Measurements from ENCODE around the gene DNM3. TPM values are rescaled to one million over a fixed set of nuclear protein-coding genes. Genes with fewer than 3 reads are reported as not detected.
"Not testable (repeated sequence)": the region's sequence is repeated elsewhere in the genome, so short reads cannot be mapped to it uniquely, and the experiment has no call there.

Gene DNM3
- total RNA-seq, 8 experiments from 2014 or later, result 6.1 to 29.1 (median 13.5) TPM

GRCh38 chr1:172041742-172042141 is 200.4 kb downstream of the DNM3 start:
- H3K4me3 ChIP-seq, result no peak overlapping the region
- H3K27ac ChIP-seq, result no peak overlapping the region
- WGBS, 10 experiments, result 58 to 100% (median 87%) methylated on average over 2 of the region's 2 CpGs
- in situ Hi-C loops (cut with MboI; ENCODE audit: low pct_unique_long_range_greater_than_20kb in 2 of 9, low sequenced_read_pairs in 9 of 9, unreplicated experiment in 9 of 9), result loop anchor here in 1 of 9 experiments (25.0 kb wide), 1 partner anchor 371 kb away; the partner anchor contains the start of gene C1orf105
- H3K4me1 ChIP-seq (replicated peaks in 1 of 2), result no peaks in the 10 kb centered on the region
- ATAC-seq (replicated peaks in 6 of 8), result peak in 3 of 8 experiments; percentile 27 to 69 (median 50)

GRCh38 chr1:172043900-172044299 is 202.6 kb downstream of the DNM3 start:
- Histone ChIP-seq H3K4me3 (no peak overlapping the region), H3K4me1 (replicated peaks in 1 of 2) (no peaks in the 10 kb centered on the region), H3K27ac (no peak overlapping the region)
- peak in 3 of 8 experiments; percentile 47 to 78 (median 60) for ATAC-seq (replicated peaks in 6 of 8)
- in situ Hi-C loops (cut with MboI; ENCODE audit: low pct_unique_long_range_greater_than_20kb in 2 of 9, low sequenced_read_pairs in 9 of 9, unreplicated experiment in 9 of 9), result loop anchor here in 1 of 9 experiments (25.0 kb wide), 1 partner anchor 368 kb away; the partner anchor contains the start of gene C1orf105

- H3K4me3 ChIP-seq, result no peak overlapping the region
- ATAC-seq (replicated peaks in 6 of 8), result no peak
- H3K27ac ChIP-seq, result no peak overlapping the region
- in situ Hi-C loops (cut with MboI; ENCODE audit: low pct_unique_long_range_greater_than_20kb in 2 of 9, low sequenced_read_pairs in 9 of 9, unreplicated experiment in 9 of 9), result no loop called here
- WGBS, 10 experiments, result 57 to 100% (median 71%) methylated on average over 1 to 2 of the region's 2 CpGs; no CpG with 5 or more reads in 1 of the 10 experiments
- no peaks in the 10 kb centered on the region for H3K4me1 ChIP-seq (replicated peaks in 1 of 2)
These were observed 210.6 kb downstream of the DNM3 start for GRCh38 chr1:172051898-172052297.

- in situ Hi-C loops (cut with MboI; ENCODE audit: low pct_unique_long_range_greater_than_20kb in 2 of 9, low sequenced_read_pairs in 9 of 9, unreplicated experiment in 9 of 9), result no loop called here
- H3K27ac ChIP-seq, result no peak overlapping the region
- WGBS, 10 experiments, result 14 to 100% (median 84%) methylated on average over 1 of the region's 1 CpG; no CpG with 5 or more reads in 2 of the 10 experiments
- ATAC-seq (replicated peaks in 6 of 8), result peak in 1 of 8 experiments; percentile 32
- H3K4me1 ChIP-seq (replicated peaks in 1 of 2), result no peaks in the 10 kb centered on the region
- no peak overlapping the region for H3K4me3 ChIP-seq
These were observed 212.9 kb downstream of the DNM3 start for GRCh38 chr1:172054172-172054571.

GRCh38 chr1:172055816-172056419 is 214.6 kb downstream of the DNM3 start:
- H3K4me3 ChIP-seq; in situ Hi-C loops (cut with MboI; ENCODE audit: low pct_unique_long_range_greater_than_20kb in 2 of 9, low sequenced_read_pairs in 9 of 9, unreplicated experiment in 9 of 9); H3K27ac ChIP-seq; ATAC-seq (replicated peaks in 6 of 8); H3K4me1 ChIP-seq (replicated peaks in 1 of 2): not testable (repeated sequence)
- 80 to 100% (median 93%) methylated on average over 1 to 11 of the region's 23 CpGs; no CpG with 5 or more reads in 5 of the 10 experiments for WGBS, 10 experiments

- no peak overlapping the region for H3K27ac ChIP-seq
- ATAC-seq (replicated peaks in 6 of 8), result no peak
- WGBS, 10 experiments, result 68 to 100% (median 90%) methylated on average over 1 to 3 of the region's 3 CpGs; no CpG with 5 or more reads in 1 of the 10 experiments
- H3K4me3 ChIP-seq, result no peak overlapping the region
- in situ Hi-C loops (cut with MboI; ENCODE audit: low pct_unique_long_range_greater_than_20kb in 2 of 9, low sequenced_read_pairs in 9 of 9, unreplicated experiment in 9 of 9), result no loop called here
- peaks cover 0 to 6% of the 10 kb centered on the region in 2 donors for H3K4me1 ChIP-seq (replicated peaks in 1 of 2)
These were observed 227.0 kb downstream of the DNM3 start for GRCh38 chr1:172068334-172068733.

- Histone ChIP-seq H3K4me3 (no peak overlapping the region), H3K27ac (no peak overlapping the region), H3K4me1 (replicated peaks in 1 of 2) (peaks cover 0 to 6% of the 10 kb centered on the region in 2 donors)
- ATAC-seq (replicated peaks in 6 of 8), result peak in 1 of 8 experiments; percentile 70
- in situ Hi-C loops (cut with MboI; ENCODE audit: low pct_unique_long_range_greater_than_20kb in 2 of 9, low sequenced_read_pairs in 9 of 9, unreplicated experiment in 9 of 9), result no loop called here
These were observed 227.8 kb downstream of the DNM3 start for GRCh38 chr1:172069051-172069450.

GRCh38 chr1:172069534-172069933 is 228.2 kb downstream of the DNM3 start:
- 28 to 93% (median 75%) methylated on average over 1 to 3 of the region's 3 CpGs; no CpG with 5 or more reads in 1 of the 10 experiments for WGBS, 10 experiments
- in situ Hi-C loops (cut with MboI; ENCODE audit: low pct_unique_long_range_greater_than_20kb in 2 of 9, low sequenced_read_pairs in 9 of 9, unreplicated experiment in 9 of 9), result no loop called here
- peak in 3 of 8 experiments; percentile 25 to 45 (median 39) for ATAC-seq (replicated peaks in 6 of 8)
- Histone ChIP-seq H3K27ac (no peak overlapping the region), H3K4me1 (replicated peaks in 1 of 2) (peaks cover 0 to 6% of the 10 kb centered on the region in 2 donors), H3K4me3 (no peak overlapping the region)

- no peak overlapping the region for H3K27ac ChIP-seq
- ATAC-seq (replicated peaks in 6 of 8), result no peak
- peaks cover 0 to 3% of the 10 kb centered on the region in 2 donors for H3K4me1 ChIP-seq (replicated peaks in 1 of 2)
- in situ Hi-C loops (cut with MboI; ENCODE audit: low pct_unique_long_range_greater_than_20kb in 2 of 9, low sequenced_read_pairs in 9 of 9, unreplicated experiment in 9 of 9), result no loop called here
- no peak overlapping the region for H3K4me3 ChIP-seq
These were observed 228.8 kb downstream of the DNM3 start for GRCh38 chr1:172070055-172070454.

GRCh38 chr1:172071746-172072145 is 230.4 kb downstream of the DNM3 start:
- no peak overlapping the region for H3K27ac ChIP-seq
- H3K4me1 ChIP-seq (replicated peaks in 1 of 2), result peaks cover 0 to 2% of the 10 kb centered on the region in 2 donors
- no peak for ATAC-seq (replicated peaks in 6 of 8)
- H3K4me3 ChIP-seq, result no peak overlapping the region
- in situ Hi-C loops (cut with MboI; ENCODE audit: low pct_unique_long_range_greater_than_20kb in 2 of 9, low sequenced_read_pairs in 9 of 9, unreplicated experiment in 9 of 9), result no loop called here
- WGBS, 10 experiments, result 43 to 92% (median 78%) methylated on average over 1 to 2 of the region's 2 CpGs

GRCh38 chr1:172079859-172080258 is 238.6 kb downstream of the DNM3 start:
- H3K4me3 ChIP-seq; H3K27ac ChIP-seq; H3K4me1 ChIP-seq (replicated peaks in 1 of 2); in situ Hi-C loops (cut with MboI; ENCODE audit: low pct_unique_long_range_greater_than_20kb in 2 of 9, low sequenced_read_pairs in 9 of 9, unreplicated experiment in 9 of 9); ATAC-seq (replicated peaks in 6 of 8): not testable (repeated sequence)
- 80 to 100% (median 100%) methylated on average over 1 to 4 of the region's 4 CpGs; no CpG with 5 or more reads in 7 of the 10 experiments for WGBS, 10 experiments

- 57 to 100% (median 97%) methylated on average over 1 of the region's 1 CpG for WGBS, 10 experiments
- in situ Hi-C loops (cut with MboI; ENCODE audit: low pct_unique_long_range_greater_than_20kb in 2 of 9, low sequenced_read_pairs in 9 of 9, unreplicated experiment in 9 of 9), result no loop called here
- no peak for ATAC-seq (replicated peaks in 6 of 8)
- H3K4me1 ChIP-seq (replicated peaks in 1 of 2), result no peaks in the 10 kb centered on the region
- no peak overlapping the region for H3K27ac ChIP-seq
- H3K4me3 ChIP-seq, result no peak overlapping the region
These were observed 241.9 kb downstream of the DNM3 start for GRCh38 chr1:172083191-172083590.

GRCh38 chr1:172084876-172085275 is 243.6 kb downstream of the DNM3 start:
- ATAC-seq (replicated peaks in 6 of 8), result no peak
- H3K4me1 ChIP-seq (replicated peaks in 1 of 2), result no peaks in the 10 kb centered on the region
- H3K27ac ChIP-seq, result no peak overlapping the region
- WGBS, 10 experiments, result 5 to 100% (median 70%) methylated on average over 1 to 2 of the region's 2 CpGs
- H3K4me3 ChIP-seq, result no peak overlapping the region
- in situ Hi-C loops (cut with MboI; ENCODE audit: low pct_unique_long_range_greater_than_20kb in 2 of 9, low sequenced_read_pairs in 9 of 9, unreplicated experiment in 9 of 9), result no loop called here

- 68 to 100% (median 80%) methylated on average over 1 to 3 of the region's 3 CpGs; no CpG with 5 or more reads in 1 of the 10 experiments for WGBS, 10 experiments
- Histone ChIP-seq H3K27ac (no peak overlapping the region), H3K4me1 (replicated peaks in 1 of 2) (no peaks in the 10 kb centered on the region), H3K4me3 (no peak overlapping the region)
- no peak for ATAC-seq (replicated peaks in 6 of 8)
- in situ Hi-C loops (cut with MboI; ENCODE audit: low pct_unique_long_range_greater_than_20kb in 2 of 9, low sequenced_read_pairs in 9 of 9, unreplicated experiment in 9 of 9), result no loop called here
These were observed 244.0 kb downstream of the DNM3 start for GRCh38 chr1:172085317-172085716.

All from motor neuron (in vitro differentiated cells).